SU-DHL-6 (cell line): ENCODE results near the gene DOCK10.

Source experiments
- EZH2phosphoT487 ChIP-seq: fragments of 200-600 bp; sonication (generic), shearing (Covaris generic); conservative IDR thresholded peaks from 2 replicates; pipeline ENCODE4 v1.6.1; 2018; ENCODE audit warnings: mild to moderate bottlenecking, antibody characterized with exemption, low read length, moderate library complexity, mixed read lengths
- TF ChIP-seq, protein P1 (sequence below): fragments of 200-600 bp; sonication (generic); IDR thresholded peaks from one replicate; pipeline ENCODE4 v1.5.1; 2017; ENCODE audit warnings: antibody characterized with exemption, mild to moderate bottlenecking, low read length, moderate library complexity; ENCODE audit not compliant: insufficient read depth, poor library complexity, severe bottlenecking

DNA sequence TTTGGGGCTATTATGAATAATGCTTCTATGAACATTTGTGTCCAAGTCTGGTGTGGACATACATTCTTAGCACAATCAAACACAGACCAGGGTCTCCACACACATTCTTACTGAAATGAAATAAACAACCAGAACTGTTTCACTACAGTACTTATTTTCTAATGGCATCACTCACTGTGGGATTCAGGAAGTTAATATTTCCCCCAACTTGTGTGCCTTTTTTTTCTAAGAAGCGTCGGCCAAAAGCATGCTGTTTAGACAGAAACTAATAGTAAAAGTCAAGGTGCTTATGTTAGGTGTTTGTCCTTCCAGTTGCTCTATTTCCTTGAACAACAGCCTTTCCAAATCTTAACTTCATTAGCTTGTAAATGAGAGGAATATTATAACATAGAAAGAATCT lies 117.6 kb downstream of the DOCK10 start:
- TF ChIP-seq, protein P1, sequence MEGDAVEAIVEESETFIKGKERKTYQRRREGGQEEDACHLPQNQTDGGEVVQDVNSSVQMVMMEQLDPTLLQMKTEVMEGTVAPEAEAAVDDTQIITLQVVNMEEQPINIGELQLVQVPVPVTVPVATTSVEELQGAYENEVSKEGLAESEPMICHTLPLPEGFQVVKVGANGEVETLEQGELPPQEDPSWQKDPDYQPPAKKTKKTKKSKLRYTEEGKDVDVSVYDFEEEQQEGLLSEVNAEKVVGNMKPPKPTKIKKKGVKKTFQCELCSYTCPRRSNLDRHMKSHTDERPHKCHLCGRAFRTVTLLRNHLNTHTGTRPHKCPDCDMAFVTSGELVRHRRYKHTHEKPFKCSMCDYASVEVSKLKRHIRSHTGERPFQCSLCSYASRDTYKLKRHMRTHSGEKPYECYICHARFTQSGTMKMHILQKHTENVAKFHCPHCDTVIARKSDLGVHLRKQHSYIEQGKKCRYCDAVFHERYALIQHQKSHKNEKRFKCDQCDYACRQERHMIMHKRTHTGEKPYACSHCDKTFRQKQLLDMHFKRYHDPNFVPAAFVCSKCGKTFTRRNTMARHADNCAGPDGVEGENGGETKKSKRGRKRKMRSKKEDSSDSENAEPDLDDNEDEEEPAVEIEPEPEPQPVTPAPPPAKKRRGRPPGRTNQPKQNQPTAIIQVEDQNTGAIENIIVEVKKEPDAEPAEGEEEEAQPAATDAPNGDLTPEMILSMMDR: no peak
- no peak for TF ChIP-seq EZH2phosphoT487
